IPS-18c (cell line): Measurements from ENCODE around the gene PPP1R15B.

Experiments
- H3K4me3 ChIP-seq: 2 replicates; pipeline ENCODE4 v1.7.0; 2013; ENCODE audit warnings: low read depth, mild to moderate bottlenecking, low read length, moderate library complexity; ENCODE audit not compliant: insufficient read depth
- H3K9me3 ChIP-seq: one replicate; pipeline ENCODE4 v1.6.1; 2013; ENCODE audit warnings: mild to moderate bottlenecking, low read length, moderate library complexity; ENCODE audit not compliant: control insufficient read depth, insufficient read depth

The PPP1R15B gene

GRCh38 chr1:204410688-204411450, 748 bp downstream of the PPP1R15B start:
- Histone ChIP-seq H3K9me3 (no peaks in the 10 kb centered on the region), H3K4me3 (peak overlapping the region; percentile 99)

- Histone ChIP-seq H3K4me3 (peak overlapping the region; percentile 99), H3K9me3 (no peaks in the 10 kb centered on the region)
These were observed 1.6 kb downstream of the PPP1R15B start for GRCh38 chr1:204409836-204410687.

- peak overlapping the region; percentile 99 for H3K4me3 ChIP-seq
- H3K9me3 ChIP-seq = no peaks in the 10 kb centered on the region
These were observed 2.5 kb downstream of the PPP1R15B start for GRCh38 chr1:204409123-204409522.

- Histone ChIP-seq H3K9me3 (no peaks in the 10 kb centered on the region), H3K4me3 (peak overlapping the region; percentile 99)
These were observed 3.0 kb downstream of the PPP1R15B start for GRCh38 chr1:204408602-204409001.

GRCh38 chr1:204408074-204408507, 3.5 kb downstream of the PPP1R15B start:
- no peaks in the 10 kb centered on the region for H3K9me3 ChIP-seq
- H3K4me3 ChIP-seq = peak overlapping the region; percentile 99

- Histone ChIP-seq H3K4me3 (peak overlapping the region; percentile 99), H3K9me3 (no peaks in the 10 kb centered on the region)
These were observed 4.2 kb downstream of the PPP1R15B start for GRCh38 chr1:204407295-204407971.

GRCh38 chr1:204406621-204407020, 5.0 kb downstream of the PPP1R15B start:
- H3K9me3 ChIP-seq = no peaks in the 10 kb centered on the region
- no peak overlapping the region for H3K4me3 ChIP-seq

GRCh38 chr1:204405988-204406387, 5.6 kb downstream of the PPP1R15B start:
- H3K9me3 ChIP-seq = no peaks in the 10 kb centered on the region
- no peak overlapping the region for H3K4me3 ChIP-seq

GRCh38 chr1:204404629-204405028, 7.0 kb downstream of the PPP1R15B start:
- no peaks in the 10 kb centered on the region for H3K9me3 ChIP-seq
- H3K4me3 ChIP-seq = no peak overlapping the region

- H3K9me3 ChIP-seq = no peaks in the 10 kb centered on the region
- H3K4me3 ChIP-seq = no peak overlapping the region
These were observed 9.2 kb downstream of the PPP1R15B start for GRCh38 chr1:204402391-204402790.

- no peak overlapping the region for H3K4me3 ChIP-seq
- H3K9me3 ChIP-seq = no peaks in the 10 kb centered on the region
These were observed 9.9 kb downstream of the PPP1R15B start for GRCh38 chr1:204401730-204402129.

- H3K4me3 ChIP-seq = no peak overlapping the region
- H3K9me3 ChIP-seq = no peaks in the 10 kb centered on the region
These were observed 10.6 kb downstream of the PPP1R15B start for GRCh38 chr1:204400882-204401510.

- Histone ChIP-seq H3K4me3 (no peak overlapping the region), H3K9me3 (no peaks in the 10 kb centered on the region)
These were observed 13.2 kb downstream of the PPP1R15B start for GRCh38 chr1:204398197-204399125.

GRCh38 chr1:204396015-204396583, 15.5 kb downstream of the PPP1R15B start:
- no peaks in the 10 kb centered on the region for H3K9me3 ChIP-seq
- H3K4me3 ChIP-seq = no peak overlapping the region

- H3K4me3 ChIP-seq = no peak overlapping the region
- H3K9me3 ChIP-seq = no peaks in the 10 kb centered on the region
These were observed 20.0 kb downstream of the PPP1R15B start for GRCh38 chr1:204391629-204392028.
